Measurements from ENCODE around the gene RAB7B. TPM values are rescaled to one million over a fixed set of nuclear protein-coding genes. Genes with fewer than 3 reads are reported as not detected.

RAB7B gene
- total RNA-seq, 4 donors from 2014 or later = 4.8 to 12.6 (median 8.7) TPM

DNA sequence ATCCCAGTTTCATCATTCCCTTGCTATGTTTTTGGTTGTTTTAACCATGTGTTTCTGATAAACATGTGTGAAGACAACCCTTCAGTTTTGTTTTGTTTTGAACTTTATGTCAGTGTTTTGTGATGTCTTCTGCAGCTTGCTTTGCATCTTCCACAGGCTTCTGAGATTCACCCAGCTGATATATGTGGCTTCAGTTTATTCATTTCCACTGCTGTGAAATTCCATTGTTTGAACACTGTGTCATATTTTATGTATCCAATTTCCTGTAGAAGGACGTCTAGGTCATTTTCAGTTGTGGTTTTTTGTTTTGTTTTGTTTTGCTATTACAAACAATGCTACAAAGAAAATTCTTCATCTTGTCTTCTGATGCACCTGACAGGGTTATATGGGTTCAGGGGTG, 32.7 kb downstream of the RAB7B start:
- intact Hi-C loops (cut with DNase I) = no loop called here
- Histone ChIP-seq H3K4me3 (replicated peaks in 1 of 3) (no peak overlapping the region), H3K36me3 (no peaks in the 10 kb centered on the region), H3K27me3 (no peaks in the 10 kb centered on the region), H3K4me1 (peaks cover 0 to 17% of the 10 kb centered on the region in 2 donors), H3K27ac (peak overlapping the region in 2 of 3 donors; percentile 54 to 79), H3K9me3 (no peaks in the 10 kb centered on the region)
- TF ChIP-seq, protein P1, sequence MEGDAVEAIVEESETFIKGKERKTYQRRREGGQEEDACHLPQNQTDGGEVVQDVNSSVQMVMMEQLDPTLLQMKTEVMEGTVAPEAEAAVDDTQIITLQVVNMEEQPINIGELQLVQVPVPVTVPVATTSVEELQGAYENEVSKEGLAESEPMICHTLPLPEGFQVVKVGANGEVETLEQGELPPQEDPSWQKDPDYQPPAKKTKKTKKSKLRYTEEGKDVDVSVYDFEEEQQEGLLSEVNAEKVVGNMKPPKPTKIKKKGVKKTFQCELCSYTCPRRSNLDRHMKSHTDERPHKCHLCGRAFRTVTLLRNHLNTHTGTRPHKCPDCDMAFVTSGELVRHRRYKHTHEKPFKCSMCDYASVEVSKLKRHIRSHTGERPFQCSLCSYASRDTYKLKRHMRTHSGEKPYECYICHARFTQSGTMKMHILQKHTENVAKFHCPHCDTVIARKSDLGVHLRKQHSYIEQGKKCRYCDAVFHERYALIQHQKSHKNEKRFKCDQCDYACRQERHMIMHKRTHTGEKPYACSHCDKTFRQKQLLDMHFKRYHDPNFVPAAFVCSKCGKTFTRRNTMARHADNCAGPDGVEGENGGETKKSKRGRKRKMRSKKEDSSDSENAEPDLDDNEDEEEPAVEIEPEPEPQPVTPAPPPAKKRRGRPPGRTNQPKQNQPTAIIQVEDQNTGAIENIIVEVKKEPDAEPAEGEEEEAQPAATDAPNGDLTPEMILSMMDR (IDR thresholded peaks at IDR 0.05) = no peak
- no peak for TF ChIP-seq POLR2A (IDR thresholded peaks at IDR 0.05)
- 59 to 70% methylated on average over 1 of the region's 1 CpG for WGBS, 2 donors
- no peak for DNase-seq

DNA sequence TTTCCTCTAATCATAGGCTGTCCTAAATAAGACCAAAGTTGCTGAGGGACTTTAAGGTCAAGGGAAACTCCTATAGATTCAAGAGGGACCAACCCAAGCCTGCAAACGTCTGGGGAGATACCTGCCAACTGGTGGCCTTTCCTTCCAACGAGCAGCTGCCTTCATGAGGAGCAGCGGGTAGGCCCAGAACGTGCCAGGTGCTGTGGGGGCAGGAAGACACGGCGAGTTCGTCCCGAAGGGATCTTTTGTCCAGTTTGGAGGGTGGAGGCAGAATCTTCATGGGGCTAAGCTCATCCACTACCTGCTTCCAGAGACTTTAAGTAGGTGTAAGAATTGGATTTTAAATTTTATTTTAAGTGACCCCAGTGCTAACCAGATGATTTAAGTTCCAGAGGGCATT, 34.0 kb downstream of the RAB7B start:
- Histone ChIP-seq H3K27me3 (no peaks in the 10 kb centered on the region), H3K4me3 (replicated peaks in 1 of 3) (no peak overlapping the region), H3K4me1 (peaks cover 0 to 17% of the 10 kb centered on the region in 2 donors), H3K36me3 (no peaks in the 10 kb centered on the region), H3K27ac (no peak overlapping the region), H3K9me3 (no peaks in the 10 kb centered on the region)
- 88 to 89% methylated on average over 8 of the region's 8 CpGs for WGBS, 2 donors
- DNase-seq = no peak
- no peak for TF ChIP-seq POLR2A (IDR thresholded peaks at IDR 0.05)
- TF ChIP-seq, protein P1 (IDR thresholded peaks at IDR 0.05) = no peak
- intact Hi-C loops (cut with DNase I) = no loop called here

DNA sequence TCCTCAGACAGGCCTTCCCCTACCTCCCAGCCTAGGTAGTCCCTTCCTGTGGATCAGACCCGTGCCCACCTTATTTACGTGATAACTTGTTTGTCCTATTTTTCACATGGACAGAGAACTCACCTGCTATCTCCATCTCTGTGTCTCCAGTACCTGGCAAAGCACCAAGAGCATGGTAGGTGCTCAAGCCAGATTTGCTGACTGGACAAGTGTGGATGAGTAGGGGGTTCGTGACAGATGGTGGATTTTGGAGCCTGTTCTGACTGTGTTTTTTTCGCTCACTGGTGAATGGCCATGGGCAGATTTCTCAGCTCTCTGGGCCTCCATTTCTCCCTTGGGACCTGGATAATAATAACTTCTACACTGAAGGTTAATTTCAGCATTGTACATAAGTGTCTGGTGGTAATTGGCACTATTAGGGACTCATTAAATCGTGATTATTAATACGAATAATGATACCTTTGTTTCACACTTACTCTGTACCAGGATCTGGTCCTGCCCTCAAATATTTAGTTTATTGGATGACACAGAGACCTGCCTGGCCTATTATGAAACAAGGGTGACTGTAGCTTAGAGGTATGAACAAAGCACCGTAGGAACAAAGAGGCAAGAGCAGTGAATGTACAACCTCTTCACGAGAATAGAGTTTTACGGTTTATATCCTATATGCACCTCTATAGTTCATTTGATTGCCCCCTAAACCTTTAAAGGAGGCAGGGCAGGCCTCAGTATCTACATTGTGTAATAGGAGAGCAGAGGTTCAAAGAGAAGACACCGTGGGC, 35.5 kb downstream of the RAB7B start:
- no peaks in the 10 kb centered on the region for H3K9me3 ChIP-seq
- H3K4me1 ChIP-seq = peaks cover 0 to 25% of the 10 kb centered on the region in 2 donors
- H3K36me3 ChIP-seq = no peaks in the 10 kb centered on the region
- H3K27me3 ChIP-seq = no peaks in the 10 kb centered on the region
- WGBS, 2 donors = 79 to 82% methylated on average over 10 of the region's 10 CpGs
- TF ChIP-seq, protein P1 (IDR thresholded peaks at IDR 0.05) = no peak
- TF ChIP-seq POLR2A (IDR thresholded peaks at IDR 0.05) = no peak
- H3K4me3 ChIP-seq (replicated peaks in 1 of 3) = no peak overlapping the region
- intact Hi-C loops (cut with DNase I) = no loop called here
- DNase-seq = no peak
- H3K27ac ChIP-seq = no peak overlapping the region

DNA sequence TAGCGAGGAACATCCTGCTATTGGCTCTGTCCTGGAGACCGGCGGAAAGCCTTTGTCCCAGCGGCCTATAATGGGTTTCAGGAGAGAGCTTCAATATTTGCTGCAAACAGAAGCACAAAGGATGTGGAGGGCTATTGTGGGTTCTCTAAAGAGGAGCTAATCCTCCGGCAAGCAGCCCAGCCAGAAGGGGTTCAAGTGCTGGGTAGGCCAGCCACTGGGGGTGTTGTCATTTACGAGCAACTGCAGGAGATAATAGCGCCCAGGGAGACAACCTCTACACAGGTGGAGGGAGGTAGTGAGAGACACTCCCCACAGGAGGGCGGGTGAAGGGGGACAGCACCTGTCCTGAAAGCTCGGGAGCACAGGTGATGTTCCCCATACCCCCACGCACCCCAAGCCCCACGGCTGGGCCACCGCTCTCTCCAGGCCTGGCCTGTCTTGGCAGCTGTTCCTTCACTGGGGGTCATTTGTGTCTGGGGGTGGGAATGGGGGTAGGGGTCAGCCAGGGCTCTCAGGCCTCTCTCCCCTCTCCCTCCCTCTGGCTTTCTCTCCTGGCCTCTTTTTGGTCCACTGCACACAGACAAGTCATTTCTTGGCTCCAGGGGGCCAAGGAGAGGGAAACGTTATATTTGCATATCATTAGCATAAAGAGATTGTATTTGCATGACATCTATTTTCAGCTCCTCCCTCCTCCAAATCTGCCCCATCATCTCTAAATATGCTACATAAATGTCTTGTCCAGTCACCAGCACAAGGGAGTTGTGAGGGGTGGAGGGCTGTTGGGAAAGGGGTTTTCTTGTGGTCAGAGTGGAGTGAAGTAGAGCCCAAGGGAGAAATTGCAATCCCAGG, 37.9 kb downstream of the RAB7B start:
- peaks cover 15 to 35% of the 10 kb centered on the region in 2 donors for H3K4me1 ChIP-seq
- intact Hi-C loops (cut with DNase I) = no loop called here
- no peak overlapping the region for H3K4me3 ChIP-seq (replicated peaks in 1 of 3)
- DNase-seq = no peak
- no peaks in the 10 kb centered on the region for H3K36me3 ChIP-seq
- no peaks in the 10 kb centered on the region for H3K27me3 ChIP-seq
- no peak overlapping the region for H3K27ac ChIP-seq
- WGBS, 2 donors = 76 to 77% methylated on average over 13 of the region's 13 CpGs
- H3K9me3 ChIP-seq = no peaks in the 10 kb centered on the region
- TF ChIP-seq, protein P1 (IDR thresholded peaks at IDR 0.05) = no peak
- no peak for TF ChIP-seq POLR2A (IDR thresholded peaks at IDR 0.05)
